Psoas muscle (tissue), 8 donors: ENCODE data around the gene TLE4. TPM values are rescaled to one million over a fixed set of nuclear protein-coding genes. Genes with fewer than 3 reads are reported as not detected.

Source experiments
- ATAC-seq, 4 donors: fragments of 200-7000 bp; cut with Tn5 transposase; one replicate each; pipeline ENCODE4 v1.9.1; 2020; ENCODE audit warnings: moderate library complexity in 3 of 4, mild to moderate bottlenecking in 2 of 4
- DNase-seq, 2 donors: peaks; one replicate each; pipeline ENCODE4 v3.0.0-alpha.2; 2020
- H3K27ac ChIP-seq: fragments of 200-600 bp; one replicate; pipeline ENCODE4 v1.8.0; 2022
- H3K27me3 ChIP-seq, 3 donors: fragments of 200-600 bp in 1 of 3; one replicate each; pipeline versions ENCODE4 v1.6.1 to v1.8.0; 2013 to 2022; ENCODE audit warnings: low read length in 2 of 3, mild to moderate bottlenecking in 2 of 3, moderate library complexity in 1 of 3; ENCODE audit not compliant: insufficient read depth in 3 of 3
- H3K36me3 ChIP-seq, 2 donors: fragments of 200-600 bp in 1 of 2; one replicate each; pipeline versions ENCODE4 v1.6.1 to v1.8.0; 2013 to 2022; ENCODE audit warnings: low read depth in 1 of 2, mild to moderate bottlenecking in 1 of 2, moderate library complexity in 1 of 2; ENCODE audit not compliant: insufficient read depth in 1 of 2
- H3K4me1 ChIP-seq: fragments of 200-600 bp; one replicate; pipeline ENCODE4 v1.8.0; 2022
- H3K4me3 ChIP-seq: fragments of 200-600 bp; one replicate; pipeline ENCODE4 v1.8.0; 2022; ENCODE audit warnings: mild to moderate bottlenecking
- H3K9me3 ChIP-seq: fragments of 200-600 bp; one replicate; pipeline ENCODE4 v1.8.0; 2022
- WGBS, 3 donors: extraction: QIAGEN DNeasy Blood & Tissue Kit; methylation state at CpG; one replicate each; pipeline versions ENCODE4 v1.1.6 to v1.1.7; 2013; 5-methylcytosine and 5-hydroxymethylcytosine counted together
- intact Hi-C, 2 donors: fragments of 100-400 bp; cut with DNase I; formaldehyde crosslinking; loops; one replicate each; pipeline versions ENCODE4 v1.11.0 to v1.14.2; 2022
- polyA plus RNA-seq, 3 donors: library from polyadenylated mRNA; stranded (reverse); fragments of 200-250 nt; gene quantifications; one replicate each; pipeline ENCODE4 v1.2.3, GENCODE V29; 2013
- total RNA-seq, 4 donors: library from RNA; stranded (reverse); fragmentation: NEBNext Ultra II Directional in 2 of 4; extraction: Animal tissue kit (Norgen Biotek cat#: 25700) in 2 of 4; gene quantifications; one replicate each; pipeline versions ENCODE4 v1.2.1 to v1.2.4, GENCODE V29; 2021 to 2023
- TF ChIP-seq, protein P1 (sequence below): fragments of 200-600 bp; IDR thresholded peaks from one replicate; pipeline ENCODE4 v1.8.0; 2022; ENCODE audit warnings: antibody characterized with exemption
- donor health status: healthy with polysubstance abuse.
- donor health status: DM: no; HTN: no; CAD: no; lungs with moderate emphysema.
- donor health status: Bipolar disorder and iron deficiency.
- donor health status: healthy.
- donor health status: DM: yes; HTN: yes; CAD: no.
- donor health status: DM: no; HTN: no; CAD: no.
- donor health status: DM: no; HTN: no; CAD: no.
- donor health status: DM: yes; HTN: yes; CAD: no.

The TLE4 gene
- total and polyA plus RNA-seq, 7 donors = 5.1 to 51.9 (median 18.5) TPM

DNA sequence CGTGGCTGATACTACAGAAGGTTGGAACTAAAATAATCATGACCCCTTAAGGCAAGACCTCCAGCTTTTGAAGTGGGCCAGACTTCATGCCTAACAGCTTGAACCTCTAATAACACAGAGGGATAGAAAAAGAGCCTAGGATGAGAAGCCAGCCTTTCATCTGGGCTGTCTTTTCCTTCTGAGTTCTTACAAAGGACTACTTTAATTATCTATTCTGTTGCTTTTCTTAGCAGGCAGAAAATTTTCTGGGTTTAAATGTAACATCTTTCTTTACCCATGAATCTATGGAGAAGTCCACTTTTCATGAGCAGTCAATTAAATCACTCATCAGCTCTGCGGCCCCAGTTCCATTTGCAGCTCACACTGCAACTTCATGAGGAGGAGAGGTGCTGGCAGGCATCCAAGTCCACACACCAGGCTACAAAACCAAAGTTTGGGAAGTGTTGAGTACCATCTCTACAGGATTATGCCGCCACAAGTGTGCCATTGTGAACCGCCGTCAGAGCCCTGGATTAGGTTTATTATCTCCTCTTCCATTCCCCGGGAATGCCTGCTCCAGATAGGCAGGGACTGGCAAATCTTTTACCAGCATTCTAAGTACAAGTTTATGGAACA, 192.0 kb downstream of the TLE4 start:
- WGBS, 3 donors = 67 to 81% (median 70%) methylated on average over 6 of the region's 6 CpGs
- Histone ChIP-seq H3K27me3 (peaks cover 0 to 2% (median 0%) of the 10 kb centered on the region in 3 donors), H3K9me3 (no peaks in the 10 kb centered on the region), H3K4me1 (no peaks in the 10 kb centered on the region), H3K36me3 (no peaks in the 10 kb centered on the region), H3K27ac (no peak overlapping the region), H3K4me3 (no peak overlapping the region)
- peak; percentile 16 to 54 for DNase-seq
- no peak for ATAC-seq
- TF ChIP-seq, protein P1, sequence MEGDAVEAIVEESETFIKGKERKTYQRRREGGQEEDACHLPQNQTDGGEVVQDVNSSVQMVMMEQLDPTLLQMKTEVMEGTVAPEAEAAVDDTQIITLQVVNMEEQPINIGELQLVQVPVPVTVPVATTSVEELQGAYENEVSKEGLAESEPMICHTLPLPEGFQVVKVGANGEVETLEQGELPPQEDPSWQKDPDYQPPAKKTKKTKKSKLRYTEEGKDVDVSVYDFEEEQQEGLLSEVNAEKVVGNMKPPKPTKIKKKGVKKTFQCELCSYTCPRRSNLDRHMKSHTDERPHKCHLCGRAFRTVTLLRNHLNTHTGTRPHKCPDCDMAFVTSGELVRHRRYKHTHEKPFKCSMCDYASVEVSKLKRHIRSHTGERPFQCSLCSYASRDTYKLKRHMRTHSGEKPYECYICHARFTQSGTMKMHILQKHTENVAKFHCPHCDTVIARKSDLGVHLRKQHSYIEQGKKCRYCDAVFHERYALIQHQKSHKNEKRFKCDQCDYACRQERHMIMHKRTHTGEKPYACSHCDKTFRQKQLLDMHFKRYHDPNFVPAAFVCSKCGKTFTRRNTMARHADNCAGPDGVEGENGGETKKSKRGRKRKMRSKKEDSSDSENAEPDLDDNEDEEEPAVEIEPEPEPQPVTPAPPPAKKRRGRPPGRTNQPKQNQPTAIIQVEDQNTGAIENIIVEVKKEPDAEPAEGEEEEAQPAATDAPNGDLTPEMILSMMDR = no peak
- intact Hi-C loops = no loop called here

DNA sequence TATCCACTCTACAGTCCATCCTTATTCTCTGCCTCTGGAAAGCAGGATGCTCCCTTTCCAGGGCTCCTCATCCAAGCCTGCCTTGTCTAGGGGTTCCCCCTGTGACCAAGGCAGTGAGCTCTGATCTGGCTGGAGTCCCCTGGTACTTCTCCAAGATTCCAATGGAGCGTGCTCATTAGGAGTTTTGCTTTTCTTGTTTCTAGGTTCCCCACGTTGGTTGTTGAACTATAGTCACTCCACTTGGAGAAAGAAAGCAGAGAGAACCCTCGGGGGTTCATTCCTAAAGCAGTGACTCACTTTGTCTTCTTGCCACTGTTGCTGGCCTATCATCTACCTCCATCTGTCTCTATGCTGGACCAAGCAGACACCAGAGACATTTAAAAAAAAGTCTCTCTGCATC, 192.6 kb downstream of the TLE4 start:
- TF ChIP-seq, protein P1 = no peak
- DNase-seq = peak in 1 of 2 donors; percentile 23
- WGBS, 3 donors = 17 to 26% (median 19%) methylated on average over 3 of the region's 3 CpGs
- H3K4me3 ChIP-seq = no peak overlapping the region
- no peak overlapping the region for H3K27ac ChIP-seq
- H3K4me1 ChIP-seq = no peaks in the 10 kb centered on the region
- peak in 3 of 4 donors; percentile 50 to 69 (median 53) for ATAC-seq
- no peaks in the 10 kb centered on the region for H3K36me3 ChIP-seq
- no peaks in the 10 kb centered on the region for H3K9me3 ChIP-seq
- peaks cover 0 to 2% (median 0%) of the 10 kb centered on the region in 3 donors for H3K27me3 ChIP-seq
- intact Hi-C loops = no loop called here

DNA sequence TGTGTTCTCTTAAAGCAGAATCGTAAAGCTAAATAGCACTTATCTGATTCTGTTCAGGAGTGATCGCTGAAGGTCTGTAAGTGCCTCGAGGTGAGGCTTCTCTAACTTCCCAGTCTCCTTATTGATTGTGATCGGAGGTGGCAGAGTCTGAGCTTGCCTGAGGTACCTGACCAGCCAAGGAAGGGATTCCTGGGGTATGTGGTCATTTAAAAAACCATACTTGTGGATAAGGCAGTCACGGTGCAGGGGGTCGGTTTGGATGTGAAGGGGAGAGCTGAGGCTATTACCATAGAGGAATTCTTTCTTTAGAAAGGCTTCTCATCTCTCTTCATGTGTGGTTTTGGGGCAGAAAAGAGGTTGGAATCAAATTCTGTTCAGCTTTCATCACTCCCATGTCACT, 193.7 kb downstream of the TLE4 start:
- peaks cover 0 to 2% (median 0%) of the 10 kb centered on the region in 3 donors for H3K27me3 ChIP-seq
- 89 to 92% (median 90%) methylated on average over 6 of the region's 6 CpGs for WGBS, 3 donors
- DNase-seq (no peak), ATAC-seq (no peak)
- no peaks in the 10 kb centered on the region for H3K4me1 ChIP-seq
- H3K27ac ChIP-seq = no peak overlapping the region
- no peaks in the 10 kb centered on the region for H3K9me3 ChIP-seq
- intact Hi-C loops = no loop called here
- TF ChIP-seq, protein P1 = no peak
- H3K36me3 ChIP-seq = no peaks in the 10 kb centered on the region
- H3K4me3 ChIP-seq = no peak overlapping the region

DNA sequence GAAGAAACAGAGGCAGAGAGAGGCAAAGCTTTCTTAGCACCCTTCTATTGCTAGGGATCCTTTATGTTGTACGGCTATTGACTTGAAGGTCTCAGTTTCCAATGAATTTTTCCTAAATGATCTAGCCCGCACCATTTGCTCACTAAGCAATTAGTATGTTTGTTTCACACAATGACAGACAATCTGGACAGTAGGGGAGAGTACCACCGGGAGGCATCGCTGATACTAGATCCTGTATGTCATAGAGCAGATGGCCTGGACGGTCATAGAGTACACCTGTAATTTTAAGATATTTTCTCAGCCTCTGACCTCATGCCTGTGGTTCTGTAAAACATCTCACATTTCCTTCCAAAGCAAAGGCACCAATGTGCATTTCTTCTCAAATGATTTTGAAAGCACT, 194.3 kb downstream of the TLE4 start:
- no peaks in the 10 kb centered on the region for H3K36me3 ChIP-seq
- H3K9me3 ChIP-seq = no peaks in the 10 kb centered on the region
- H3K4me3 ChIP-seq = no peak overlapping the region
- H3K27me3 ChIP-seq = peaks cover 0 to 2% (median 0%) of the 10 kb centered on the region in 3 donors
- intact Hi-C loops = no loop called here
- ATAC-seq (no peak), DNase-seq (no peak)
- TF ChIP-seq, protein P1 = no peak
- H3K4me1 ChIP-seq = no peaks in the 10 kb centered on the region
- WGBS, 3 donors = 93 to 96% (median 96%) methylated on average over 5 of the region's 5 CpGs
- no peak overlapping the region for H3K27ac ChIP-seq

DNA sequence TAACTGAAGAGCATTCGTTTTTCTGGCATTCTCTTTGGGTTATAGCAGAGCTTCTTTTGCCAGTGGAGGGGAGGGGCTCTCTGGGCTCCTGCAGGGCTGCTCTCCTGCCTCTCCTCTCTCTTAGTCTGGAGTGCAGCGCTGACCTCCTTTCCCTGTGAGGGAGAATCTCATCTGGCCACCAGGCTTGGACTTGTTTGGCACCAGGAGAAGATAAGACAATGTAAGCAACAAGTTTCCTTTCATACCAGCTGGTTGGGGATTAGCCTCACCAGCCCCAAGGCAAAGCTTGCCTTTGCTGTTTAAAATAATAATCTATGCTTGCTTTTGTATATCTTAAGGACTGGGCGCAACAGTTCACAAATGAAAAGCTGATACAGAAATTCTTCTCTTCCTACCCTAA, 196.4 kb downstream of the TLE4 start:
- ATAC-seq (no peak), DNase-seq (no peak)
- H3K4me3 ChIP-seq = no peak overlapping the region
- no peaks in the 10 kb centered on the region for H3K9me3 ChIP-seq
- no peaks in the 10 kb centered on the region for H3K36me3 ChIP-seq
- intact Hi-C loops = no loop called here
- H3K27me3 ChIP-seq = peaks cover 0 to 2% (median 0%) of the 10 kb centered on the region in 3 donors
- H3K27ac ChIP-seq = no peak overlapping the region
- H3K4me1 ChIP-seq = no peaks in the 10 kb centered on the region
- TF ChIP-seq, protein P1 = no peak
- 54 to 62% (median 59%) methylated on average over 3 of the region's 3 CpGs for WGBS, 3 donors
